Sigmoid colon (tissue), 7 donors: ENCODE measurements around the gene TBX5. TPM values are rescaled to one million over a fixed set of nuclear protein-coding genes. Genes with fewer than 3 reads are reported as not detected.

ENCODE experiments used
- DNase-seq: peaks from one replicate; pipeline ENCODE4 v3.0.0-alpha.2; 2019
- H3K27ac ChIP-seq, 4 donors: fragments of 200-600 bp; sonication (generic); one replicate each; pipeline ENCODE4 v1.5.1; 2016 to 2019; ENCODE audit warnings: mild to moderate bottlenecking in 1 of 4
- H3K27me3 ChIP-seq, 3 donors: fragments of 200-600 bp; sonication (generic); one replicate each; pipeline ENCODE4 v1.5.1; 2019; ENCODE audit warnings: mild to moderate bottlenecking in 1 of 3
- H3K36me3 ChIP-seq, 4 donors: fragments of 200-600 bp; sonication (generic); one replicate each; pipeline ENCODE4 v1.5.1; 2016 to 2019
- H3K4me1 ChIP-seq, 4 donors: fragments of 200-600 bp; sonication (generic); one replicate each; pipeline ENCODE4 v1.5.1; 2017 to 2019
- H3K4me3 ChIP-seq, 4 donors: fragments of 200-600 bp; sonication (generic); one replicate each; pipeline ENCODE4 v1.5.1; 2017 to 2019; ENCODE audit warnings: mild to moderate bottlenecking in 2 of 4, moderate library complexity in 1 of 4
- H3K9me3 ChIP-seq, 4 donors: fragments of 200-600 bp in 3 of 4; sonication (generic) in 3 of 4; one replicate each; pipeline versions ENCODE4 v1.5.1 to v1.6.1; 2013 to 2019
- EP300 ChIP-seq, 4 donors: sonication (generic); formaldehyde crosslinking; IDR thresholded peaks; one replicate each; pipeline ENCODE4 v1.6.1; 2017; ENCODE audit warnings: antibody characterized with exemption in 4 of 4
- POLR2A ChIP-seq, 2 donors: fragments of 450-650 bp; IDR thresholded peaks; one replicate each; pipeline ENCODE4 v1.6.1; 2016; ENCODE audit warnings: antibody characterized with exemption in 2 of 2, mild to moderate bottlenecking in 2 of 2, moderate library complexity in 2 of 2
- POLR2AphosphoS5 ChIP-seq, 4 donors: sonication (generic); formaldehyde crosslinking; IDR thresholded peaks; one replicate each; pipeline ENCODE4 v1.6.1; 2017; ENCODE audit warnings: antibody characterized with exemption in 4 of 4
- WGBS, 2 donors: extraction: QIAGEN DNeasy Blood & Tissue Kit; methylation state at CpG; one replicate each; pipeline ENCODE4 v1.1.7; 2013; 5-methylcytosine and 5-hydroxymethylcytosine counted together
- intact Hi-C: fragments of 100-400 bp; cut with DNase I; formaldehyde crosslinking; loops from one replicate; pipeline ENCODE4 v1.15.1; 2023
- polyA plus RNA-seq, 3 donors: library from polyadenylated mRNA; stranded (reverse); fragments of 200-250 nt; gene quantifications; one replicate each; pipeline ENCODE4 v1.2.3, GENCODE V29; 2013
- total RNA-seq, 4 donors: library from RNA; depleted of rRNA; stranded (reverse); fragments of >200 nt; gene quantifications; one replicate each; pipeline ENCODE4 v1.1.0, GENCODE V29; 2016
- TF ChIP-seq, protein P1 (sequence below), 4 experiments: fragments of 450-650 bp in 3 of 4; fragments of 200-600 bp in 1 of 4; IDR thresholded peaks; one replicate each; pipeline ENCODE4 v1.5.1; 2016 to 2019; ENCODE audit warnings: antibody characterized with exemption in 4 of 4, mild to moderate bottlenecking in 3 of 4, moderate library complexity in 2 of 4
- donor health status: healthy with polysubstance abuse.
- donor health status: Bipolar disorder and iron deficiency.
- donor health status: healthy.

TBX5 gene
- total and polyA plus RNA-seq, 7 donors: not detected

DNA sequence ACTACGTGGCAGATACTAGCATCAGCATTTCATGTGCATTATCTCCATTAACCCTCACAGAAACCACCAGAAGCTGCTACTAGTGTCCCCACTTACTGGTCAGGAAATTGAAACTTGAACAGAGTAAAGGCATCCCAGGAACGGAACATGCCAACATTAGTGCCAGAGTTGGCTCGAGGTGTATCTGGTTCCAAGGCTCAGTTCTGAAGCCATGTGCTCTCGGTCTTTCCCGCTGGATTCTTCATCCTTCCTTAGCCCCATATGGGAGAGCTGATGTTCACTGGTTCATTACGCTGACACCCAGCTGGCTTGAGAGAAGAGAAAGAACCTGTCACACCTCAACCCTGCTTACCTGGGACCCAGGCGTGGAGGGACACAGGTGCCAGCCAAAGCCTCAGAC, 91.5 kb downstream of the TBX5 start:
- intact Hi-C loops: no loop called here
- Histone ChIP-seq H3K27me3 (no peaks in the 10 kb centered on the region), H3K4me3 (no peak overlapping the region), H3K9me3 (no peaks in the 10 kb centered on the region), H3K4me1 (no peaks in the 10 kb centered on the region), H3K36me3 (no peaks in the 10 kb centered on the region), H3K27ac (no peak overlapping the region)
- DNase-seq: no peak
- 76 to 81% methylated on average over 7 of the region's 7 CpGs for WGBS, 2 donors
- TF ChIP-seq POLR2A (IDR thresholded peaks at IDR 0.05) (no peak), EP300 (IDR thresholded peaks at IDR 0.05) (no peak), POLR2AphosphoS5 (IDR thresholded peaks at IDR 0.05) (no peak)
- TF ChIP-seq, protein P1, sequence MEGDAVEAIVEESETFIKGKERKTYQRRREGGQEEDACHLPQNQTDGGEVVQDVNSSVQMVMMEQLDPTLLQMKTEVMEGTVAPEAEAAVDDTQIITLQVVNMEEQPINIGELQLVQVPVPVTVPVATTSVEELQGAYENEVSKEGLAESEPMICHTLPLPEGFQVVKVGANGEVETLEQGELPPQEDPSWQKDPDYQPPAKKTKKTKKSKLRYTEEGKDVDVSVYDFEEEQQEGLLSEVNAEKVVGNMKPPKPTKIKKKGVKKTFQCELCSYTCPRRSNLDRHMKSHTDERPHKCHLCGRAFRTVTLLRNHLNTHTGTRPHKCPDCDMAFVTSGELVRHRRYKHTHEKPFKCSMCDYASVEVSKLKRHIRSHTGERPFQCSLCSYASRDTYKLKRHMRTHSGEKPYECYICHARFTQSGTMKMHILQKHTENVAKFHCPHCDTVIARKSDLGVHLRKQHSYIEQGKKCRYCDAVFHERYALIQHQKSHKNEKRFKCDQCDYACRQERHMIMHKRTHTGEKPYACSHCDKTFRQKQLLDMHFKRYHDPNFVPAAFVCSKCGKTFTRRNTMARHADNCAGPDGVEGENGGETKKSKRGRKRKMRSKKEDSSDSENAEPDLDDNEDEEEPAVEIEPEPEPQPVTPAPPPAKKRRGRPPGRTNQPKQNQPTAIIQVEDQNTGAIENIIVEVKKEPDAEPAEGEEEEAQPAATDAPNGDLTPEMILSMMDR (IDR thresholded peaks at IDR 0.05): no peak

- no peak for TF ChIP-seq EP300 (IDR thresholded peaks at IDR 0.05)
- TF ChIP-seq POLR2AphosphoS5 (IDR thresholded peaks at IDR 0.05): no peak
- no peak for TF ChIP-seq POLR2A (IDR thresholded peaks at IDR 0.05)
- TF ChIP-seq, protein P1 (IDR thresholded peaks at IDR 0.05): no peak
- H3K4me1 ChIP-seq: no peaks in the 10 kb centered on the region
- no peaks in the 10 kb centered on the region for H3K9me3 ChIP-seq
- 71 to 77% methylated on average over 2 of the region's 2 CpGs for WGBS, 2 donors
- no peak overlapping the region for H3K27ac ChIP-seq
- H3K27me3 ChIP-seq: no peaks in the 10 kb centered on the region
- H3K36me3 ChIP-seq: no peaks in the 10 kb centered on the region
- no peak overlapping the region for H3K4me3 ChIP-seq
- DNase-seq: no peak
- intact Hi-C loops: no loop called here
Observed at GRCh38 chr12:114313910-114314309, 92.0 kb downstream of the TBX5 start.

DNA sequence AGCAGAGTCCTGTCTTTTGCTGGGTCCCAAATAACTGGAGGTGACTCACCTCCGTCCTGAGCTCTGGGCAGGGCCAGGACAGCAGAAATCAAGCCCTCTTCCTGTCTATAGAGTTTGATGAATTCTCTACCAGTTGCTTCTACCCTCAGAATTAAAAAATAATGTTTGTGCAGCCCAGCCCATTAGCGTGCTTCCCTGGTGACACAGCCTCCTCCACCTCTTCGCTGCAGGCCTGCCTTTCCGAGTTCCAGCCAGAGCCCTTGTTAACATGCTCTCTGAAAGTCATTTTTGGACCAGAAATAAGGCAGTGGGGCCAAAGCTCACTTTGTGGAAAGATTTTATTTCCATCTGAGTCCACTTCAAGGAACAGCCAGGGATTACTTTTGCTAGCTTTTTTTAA, 94.0 kb downstream of the TBX5 start:
- TF ChIP-seq, protein P1 (IDR thresholded peaks at IDR 0.05): no peak
- TF ChIP-seq POLR2A (IDR thresholded peaks at IDR 0.05): no peak
- TF ChIP-seq POLR2AphosphoS5 (IDR thresholded peaks at IDR 0.05): no peak
- TF ChIP-seq EP300 (IDR thresholded peaks at IDR 0.05): no peak
- Histone ChIP-seq H3K9me3 (no peaks in the 10 kb centered on the region), H3K27me3 (no peaks in the 10 kb centered on the region), H3K36me3 (no peaks in the 10 kb centered on the region), H3K4me1 (no peaks in the 10 kb centered on the region), H3K4me3 (no peak overlapping the region), H3K27ac (no peak overlapping the region)
- 77 to 84% methylated on average over 4 of the region's 4 CpGs for WGBS, 2 donors
- intact Hi-C loops: no loop called here
- no peak for DNase-seq

DNA sequence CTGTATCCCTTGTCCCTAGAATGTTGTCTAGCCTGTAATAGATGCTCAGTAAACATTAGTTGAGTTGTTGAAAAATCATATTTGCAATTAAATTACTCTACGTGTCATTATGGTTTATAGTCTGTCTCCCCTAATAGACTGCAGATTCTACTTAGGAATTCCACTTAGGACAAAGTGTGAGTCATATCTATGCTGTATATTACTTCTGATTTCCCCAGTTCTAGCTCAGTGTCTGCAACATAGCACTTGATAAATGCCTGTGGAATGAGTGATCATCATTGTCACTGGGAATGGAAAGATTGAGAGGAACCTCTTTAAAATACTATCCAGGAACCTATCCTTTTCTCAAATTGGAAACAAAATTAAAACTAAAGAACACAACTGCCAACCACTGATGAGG, 99.3 kb downstream of the TBX5 start:
- H3K36me3 ChIP-seq: no peaks in the 10 kb centered on the region
- peaks cover 0 to 6% (median 0%) of the 10 kb centered on the region in 3 donors for H3K27me3 ChIP-seq
- H3K9me3 ChIP-seq: no peaks in the 10 kb centered on the region
- no peak for DNase-seq
- no peaks in the 10 kb centered on the region for H3K4me1 ChIP-seq
- no peak for TF ChIP-seq POLR2A (IDR thresholded peaks at IDR 0.05)
- TF ChIP-seq POLR2AphosphoS5 (IDR thresholded peaks at IDR 0.05): no peak
- TF ChIP-seq EP300 (IDR thresholded peaks at IDR 0.05): no peak
- TF ChIP-seq, protein P1 (IDR thresholded peaks at IDR 0.05): no peak
- intact Hi-C loops: no loop called here
- no peak overlapping the region for H3K4me3 ChIP-seq
- WGBS, 2 donors: 39 to 69% methylated on average over 1 of the region's 1 CpG
- H3K27ac ChIP-seq: no peak overlapping the region

- H3K36me3 ChIP-seq: no peaks in the 10 kb centered on the region
- H3K9me3 ChIP-seq: no peaks in the 10 kb centered on the region
- DNase-seq: no peak
- TF ChIP-seq, protein P1 (IDR thresholded peaks at IDR 0.05): no peak
- TF ChIP-seq POLR2A (IDR thresholded peaks at IDR 0.05) (no peak), EP300 (IDR thresholded peaks at IDR 0.05) (no peak), POLR2AphosphoS5 (IDR thresholded peaks at IDR 0.05) (no peak)
- no peaks in the 10 kb centered on the region for H3K4me1 ChIP-seq
- H3K27me3 ChIP-seq: peaks cover 0 to 6% (median 0%) of the 10 kb centered on the region in 3 donors
- H3K4me3 ChIP-seq: no peak overlapping the region
- intact Hi-C loops: no loop called here
- no peak overlapping the region for H3K27ac ChIP-seq
Observed at GRCh38 chr12:114305446-114305845, 100.5 kb downstream of the TBX5 start.
